A673 (cell line): ENCODE results near the gene FAM168A.

Experiments used
- CTCF ChIP-seq: fragments of 300-800, 200-600 bp; sonication (generic); conservative IDR thresholded peaks from 2 replicates; pipeline ENCODE4 v1.5.1; 2017; ENCODE audit warnings: low read depth, mild to moderate bottlenecking, antibody characterized with exemption, low read length, moderate library complexity, mixed read lengths
- EZH2 ChIP-seq: fragments of 200-600 bp; sonication (generic); IDR thresholded peaks from 2 replicates; pipeline ENCODE4 v1.6.1; 2017; ENCODE audit warnings: borderline replicate concordance, low read depth, mild to moderate bottlenecking, mixed read lengths, antibody characterized with exemption, low read length; ENCODE audit not compliant: poor library complexity, severe bottlenecking

GRCh38 chr11:73584831-73585230 lies 13.1 kb downstream of the FAM168A start:
- no peak for TF ChIP-seq EZH2
- TF ChIP-seq CTCF, result no peak
